Parathyroid adenoma (tissue), 2 donors: ENCODE measurements around the gene ZNF391.

Source experiments
- H2AFZ ChIP-seq: fragments of 300-600 bp; sonication (generic); one replicate; pipeline ENCODE4 v1.7.0; 2017; ENCODE audit warnings: antibody characterized with exemption, mild to moderate bottlenecking
- H3K27ac ChIP-seq: fragments of 300-600 bp; sonication (generic); one replicate; pipeline ENCODE4 v1.7.0; 2017
- H3K27me3 ChIP-seq: fragments of 300-600 bp; sonication (generic); one replicate; pipeline ENCODE4 v1.7.0; 2017; ENCODE audit warnings: low read length; ENCODE audit not compliant: control insufficient read depth, insufficient read depth
- H3K36me3 ChIP-seq: fragments of 300-600 bp; sonication (generic); one replicate; pipeline ENCODE4 v1.7.0; 2017; ENCODE audit warnings: low read length; ENCODE audit not compliant: control insufficient read depth, insufficient read depth
- H3K4me1 ChIP-seq: fragments of 300-600 bp; sonication (generic); one replicate; pipeline ENCODE4 v1.7.0; 2017; ENCODE audit warnings: control low read depth
- H3K4me2 ChIP-seq: fragments of 300-600 bp; sonication (generic); one replicate; pipeline ENCODE4 v1.7.0; 2017; ENCODE audit warnings: low read length
- H3K4me3 ChIP-seq: fragments of 300-600 bp; sonication (generic); one replicate; pipeline ENCODE4 v1.7.0; 2017; ENCODE audit warnings: low read depth, low read length
- H3K79me2 ChIP-seq: fragments of 300-600 bp; sonication (generic); one replicate; pipeline ENCODE4 v1.7.0; 2017; ENCODE audit warnings: control low read depth
- H3K9ac ChIP-seq: fragments of 300-600 bp; sonication (generic); one replicate; pipeline ENCODE4 v1.7.0; 2017; ENCODE audit warnings: mild to moderate bottlenecking
- H3K9me3 ChIP-seq: fragments of 300-600 bp; sonication (generic); one replicate; pipeline ENCODE4 v1.7.0; 2017; ENCODE audit warnings: low read length; ENCODE audit not compliant: control insufficient read depth
- TF ChIP-seq, protein P1 (sequence below): fragments of 300-600 bp; sonication (generic); IDR thresholded peaks from one replicate; pipeline ENCODE4 v1.7.0; 2017; ENCODE audit warnings: antibody characterized with exemption, mild to moderate bottlenecking
- donor health status: primary hyperparathyroidism.

Gene ZNF391

DNA sequence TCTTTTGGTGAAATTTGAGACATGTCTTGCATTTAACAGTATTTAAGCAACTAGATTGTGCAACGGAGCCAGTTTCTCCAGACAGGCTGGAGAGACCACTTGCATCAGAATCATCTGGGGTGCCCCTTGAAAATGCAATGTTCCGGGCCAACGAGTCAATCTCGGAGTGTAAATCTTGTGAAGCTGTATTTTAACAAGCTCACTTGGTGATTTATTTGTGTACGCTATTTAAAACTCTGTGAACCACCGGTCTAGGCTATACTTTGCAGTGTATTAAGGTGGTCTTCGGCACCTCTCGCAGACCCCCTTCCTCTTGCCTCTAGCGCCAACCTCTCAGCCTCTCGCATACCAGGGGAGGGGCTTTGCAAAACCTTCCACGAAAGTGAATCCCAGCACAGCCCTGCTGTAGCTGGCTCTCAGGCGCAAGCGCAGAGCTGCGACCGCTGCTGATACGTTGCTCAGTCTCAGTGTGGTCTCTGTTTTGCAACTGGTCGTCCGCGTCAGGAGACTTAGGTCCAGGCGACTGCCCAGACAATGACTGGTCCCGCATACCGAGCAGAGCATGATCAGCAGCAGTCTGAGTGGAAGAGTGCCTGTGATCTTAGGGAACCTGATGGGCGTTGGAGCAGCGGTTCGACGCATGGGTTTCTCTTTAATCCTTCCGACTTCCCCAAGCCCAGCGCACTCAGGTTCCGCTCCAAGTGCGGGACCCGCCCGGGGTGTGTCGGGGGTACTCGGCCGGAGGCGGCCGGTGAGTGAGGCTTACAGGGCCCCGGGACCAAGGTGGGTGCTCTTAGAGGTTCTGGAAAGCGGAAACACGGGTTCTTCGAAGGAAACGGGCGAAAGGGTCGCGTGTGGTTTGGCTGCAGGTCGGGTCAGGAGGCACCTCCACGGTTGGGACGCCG is at the start of gene ZNF391:
Gene ZNF391 (plus strand): TSS at position 467 of the 905 bp plus-strand sequence. CDS start 11,612 bp downstream, outside the sequence.
- peak within 1 kb of the TSS; percentile 49 for H3K9ac ChIP-seq
- TF ChIP-seq, protein P1, sequence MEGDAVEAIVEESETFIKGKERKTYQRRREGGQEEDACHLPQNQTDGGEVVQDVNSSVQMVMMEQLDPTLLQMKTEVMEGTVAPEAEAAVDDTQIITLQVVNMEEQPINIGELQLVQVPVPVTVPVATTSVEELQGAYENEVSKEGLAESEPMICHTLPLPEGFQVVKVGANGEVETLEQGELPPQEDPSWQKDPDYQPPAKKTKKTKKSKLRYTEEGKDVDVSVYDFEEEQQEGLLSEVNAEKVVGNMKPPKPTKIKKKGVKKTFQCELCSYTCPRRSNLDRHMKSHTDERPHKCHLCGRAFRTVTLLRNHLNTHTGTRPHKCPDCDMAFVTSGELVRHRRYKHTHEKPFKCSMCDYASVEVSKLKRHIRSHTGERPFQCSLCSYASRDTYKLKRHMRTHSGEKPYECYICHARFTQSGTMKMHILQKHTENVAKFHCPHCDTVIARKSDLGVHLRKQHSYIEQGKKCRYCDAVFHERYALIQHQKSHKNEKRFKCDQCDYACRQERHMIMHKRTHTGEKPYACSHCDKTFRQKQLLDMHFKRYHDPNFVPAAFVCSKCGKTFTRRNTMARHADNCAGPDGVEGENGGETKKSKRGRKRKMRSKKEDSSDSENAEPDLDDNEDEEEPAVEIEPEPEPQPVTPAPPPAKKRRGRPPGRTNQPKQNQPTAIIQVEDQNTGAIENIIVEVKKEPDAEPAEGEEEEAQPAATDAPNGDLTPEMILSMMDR, result no peak
- peak within 1 kb of the TSS; percentile 96 for H3K4me2 ChIP-seq
- peak within 1 kb of the TSS; percentile 81 for H3K4me3 ChIP-seq
- no peaks in the 10 kb centered on the region for H3K27me3 ChIP-seq
- H3K4me1 ChIP-seq, result peaks cover 6% of the 10 kb centered on the region
- H3K27ac ChIP-seq, result peak within 1 kb of the TSS; percentile 55
- no peaks in the 10 kb centered on the region for H3K36me3 ChIP-seq
- no peaks in the 10 kb centered on the region for H3K79me2 ChIP-seq
- H3K9me3 ChIP-seq, result no peaks in the 10 kb centered on the region
- H2AFZ ChIP-seq, result peak within 1 kb of the TSS; percentile 89

DNA sequence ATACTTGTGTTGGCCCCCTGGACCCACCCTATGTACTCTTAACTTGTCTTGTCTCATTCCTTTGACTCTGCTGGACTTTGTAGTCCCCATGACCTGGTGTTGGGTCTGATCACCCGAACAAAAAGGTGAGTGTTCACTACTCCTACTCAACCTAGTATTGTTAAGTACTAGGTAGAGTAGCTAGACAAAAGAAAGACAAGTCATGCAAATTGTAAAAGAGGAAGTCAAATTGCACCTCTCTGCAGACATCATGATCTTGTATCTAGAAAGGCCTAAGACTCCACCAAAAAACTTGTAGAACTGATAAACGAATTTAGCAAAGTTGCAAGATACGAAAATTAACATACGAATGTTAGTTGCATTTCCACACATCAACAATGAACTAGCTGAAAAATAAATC is 35.7 kb upstream of the ZNF391 start:
- no peaks in the 10 kb centered on the region for H3K36me3 ChIP-seq
- no peak overlapping the region for H3K4me3 ChIP-seq
- no peak overlapping the region for H3K27ac ChIP-seq
- no peaks in the 10 kb centered on the region for H3K79me2 ChIP-seq
- no peak overlapping the region for H3K4me2 ChIP-seq
- no peaks in the 10 kb centered on the region for H3K27me3 ChIP-seq
- H3K9me3 ChIP-seq, result peaks cover 5% of the 10 kb centered on the region
- no peaks in the 10 kb centered on the region for H3K4me1 ChIP-seq
- H2AFZ ChIP-seq, result no peak overlapping the region
- TF ChIP-seq, protein P1, result no peak
- no peak overlapping the region for H3K9ac ChIP-seq

DNA sequence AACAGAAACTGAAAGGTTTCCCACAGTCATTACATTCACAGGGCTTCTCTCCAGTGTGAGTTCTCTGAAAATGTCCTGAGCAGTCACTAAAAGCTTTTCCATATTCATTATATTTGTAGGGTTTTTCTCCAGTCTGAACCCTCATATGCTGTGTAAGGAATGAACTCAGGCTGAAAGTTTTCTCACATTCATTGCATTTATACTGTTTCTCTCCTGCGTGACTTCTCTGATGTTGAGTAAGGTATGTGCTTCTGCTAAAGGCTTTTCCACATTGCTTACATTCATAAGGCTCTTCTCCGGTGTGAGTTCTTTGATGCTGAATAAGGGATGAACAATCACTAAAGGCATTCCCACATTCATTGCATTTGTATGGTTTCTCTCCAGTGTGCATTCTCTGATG is 29.8 kb upstream of the ZNF391 start:
- peaks cover 17% of the 10 kb centered on the region for H3K36me3 ChIP-seq
- peaks cover 18% of the 10 kb centered on the region for H3K9me3 ChIP-seq
- no peak overlapping the region for H3K4me3 ChIP-seq
- TF ChIP-seq, protein P1, result no peak
- no peak overlapping the region for H3K4me2 ChIP-seq
- H3K4me1 ChIP-seq, result no peaks in the 10 kb centered on the region
- no peak overlapping the region for H3K27ac ChIP-seq
- no peak overlapping the region for H3K9ac ChIP-seq
- H2AFZ ChIP-seq, result no peak overlapping the region
- no peaks in the 10 kb centered on the region for H3K27me3 ChIP-seq
- no peaks in the 10 kb centered on the region for H3K79me2 ChIP-seq

DNA sequence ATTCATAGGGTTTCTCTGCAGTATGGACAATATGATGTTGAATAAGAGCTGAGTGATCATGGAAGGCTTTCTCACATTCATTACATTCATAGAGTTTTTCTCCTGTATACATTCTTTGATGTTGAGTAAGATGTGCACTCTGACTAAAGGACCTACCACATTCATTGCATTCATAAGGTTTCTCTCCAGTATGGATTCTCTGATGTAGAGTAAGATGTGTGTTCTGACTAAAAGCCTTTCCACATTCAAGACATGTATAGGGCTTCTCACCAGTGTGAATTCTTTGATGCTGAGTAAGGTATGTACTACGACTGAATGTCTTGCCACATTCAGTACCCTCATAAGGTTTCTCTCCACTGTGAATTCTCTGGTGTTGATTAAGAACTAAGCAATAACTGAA is 29.3 kb upstream of the ZNF391 start:
- Histone ChIP-seq H3K79me2 (no peaks in the 10 kb centered on the region), H3K9ac (no peak overlapping the region), H3K9me3 (peaks cover 18% of the 10 kb centered on the region), H3K27ac (no peak overlapping the region), H3K36me3 (peaks cover 17% of the 10 kb centered on the region), H3K27me3 (no peaks in the 10 kb centered on the region), H3K4me2 (no peak overlapping the region), H3K4me1 (no peaks in the 10 kb centered on the region), H3K4me3 (no peak overlapping the region), H2AFZ (no peak overlapping the region)
- TF ChIP-seq, protein P1, result no peak

DNA sequence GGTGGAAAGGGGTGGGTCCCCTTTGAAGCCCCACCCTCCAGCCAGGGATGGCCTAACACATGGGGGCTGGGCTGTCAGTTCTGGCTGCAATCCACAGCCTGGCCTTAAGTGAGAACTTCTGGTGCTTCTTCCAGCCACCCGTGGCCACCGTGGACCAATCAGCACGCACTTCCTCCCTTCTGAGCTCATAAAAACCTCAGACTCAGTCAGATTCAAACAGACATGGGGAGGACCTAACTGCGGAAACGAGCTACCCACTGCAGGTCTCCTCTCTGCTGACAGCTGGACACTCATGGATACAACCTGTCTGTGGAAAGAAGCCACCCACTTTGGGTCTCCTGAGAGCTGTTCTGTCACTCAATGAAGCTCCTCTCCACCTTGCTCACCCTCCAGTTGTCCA is 20.4 kb upstream of the ZNF391 start:
- Histone ChIP-seq H3K9ac (no peak overlapping the region), H3K36me3 (no peaks in the 10 kb centered on the region), H3K4me1 (no peaks in the 10 kb centered on the region), H3K9me3 (no peaks in the 10 kb centered on the region), H3K79me2 (peaks cover 32% of the 10 kb centered on the region), H3K4me2 (no peak overlapping the region), H3K27ac (no peak overlapping the region), H2AFZ (no peak overlapping the region), H3K4me3 (no peak overlapping the region), H3K27me3 (no peaks in the 10 kb centered on the region)
- TF ChIP-seq, protein P1, result no peak
